HepG2 (cell line): ENCODE results near the gene CDIP1. TPM values are rescaled to one million over a fixed set of nuclear protein-coding genes. Genes with fewer than 3 reads are reported as not detected.
A peak's percentile ranks its signal among the peaks of the same experiment; 100 is the strongest.

ENCODE experiments used
- DMTF1 ChIP-seq: sonication (generic); formaldehyde crosslinking; IDR thresholded peaks from 2 replicates; pipeline ENCODE4 v1.4.0; 2020; ENCODE audit warnings: mild to moderate bottlenecking, missing genetic modification reagents
- ETV5 ChIP-seq: IDR thresholded peaks from 2 replicates; pipeline ENCODE4 v1.6.1; 2018; ENCODE audit warnings: missing biosample characterization, missing genetic modification reagents, inconsistent platforms, borderline replicate concordance
- FOXC1 ChIP-seq: sonication (generic); formaldehyde crosslinking; IDR thresholded peaks from 2 replicates; pipeline ENCODE4 v1.8.0; 2022; ENCODE audit warnings: mild to moderate bottlenecking, missing genetic modification reagents, borderline replicate concordance
- HDAC1 ChIP-seq: sonication (generic); formaldehyde crosslinking; IDR thresholded peaks from 2 replicates; pipeline ENCODE4 v1.5.1; 2020; ENCODE audit warnings: mild to moderate bottlenecking, missing genetic modification reagents
- HNF4A ChIP-seq: sonication (generic); formaldehyde crosslinking; IDR thresholded peaks from 2 replicates; pipeline ENCODE4 v1.4.0; 2020; ENCODE audit warnings: missing genetic modification reagents
- HNRNPH1 ChIP-seq: fragments of 200-400 bp; formaldehyde crosslinking; optimal IDR thresholded peaks from 2 replicates; pipeline ENCODE3; 2017; ENCODE audit warnings: mild to moderate bottlenecking, low read depth, low read length
- HNRNPK ChIP-seq: fragments of 200-400 bp; formaldehyde crosslinking; IDR thresholded peaks from 2 replicates; pipeline ENCODE4 v1.6.1; 2018; ENCODE audit warnings: low read length, low read depth, moderate library complexity, mild to moderate bottlenecking; ENCODE audit not compliant: poor library complexity, severe bottlenecking
- JARID2 ChIP-seq: sonication (generic); formaldehyde crosslinking; IDR thresholded peaks from 2 replicates; pipeline ENCODE4 v1.8.1; 2023; ENCODE audit warnings: missing genetic modification reagents, inconsistent platforms; ENCODE audit not compliant: insufficient replicate concordance
- KDM2A ChIP-seq: sonication (generic); formaldehyde crosslinking; IDR thresholded peaks from 2 replicates; pipeline ENCODE4 v1.4.0; 2020; ENCODE audit warnings: low read depth, missing genetic modification reagents, borderline replicate concordance
- KLF9 ChIP-seq: IDR thresholded peaks from 2 replicates; pipeline ENCODE4 v1.6.1; 2016; ENCODE audit warnings: low read depth
- NFIB ChIP-seq: sonication (generic); formaldehyde crosslinking; IDR thresholded peaks from 2 replicates; pipeline ENCODE4 v1.9.0; 2021; ENCODE audit warnings: missing genetic modification reagents, mild to moderate bottlenecking, borderline replicate concordance
- SNRNP70 ChIP-seq: fragments of 200-400 bp; formaldehyde crosslinking; IDR thresholded peaks from 2 replicates; pipeline ENCODE4 v1.6.1; 2017; ENCODE audit warnings: mild to moderate bottlenecking, low read depth, low read length, moderate library complexity
- SOX5 ChIP-seq: IDR thresholded peaks from 2 replicates; pipeline ENCODE4 v1.6.1; 2016; ENCODE audit warnings: borderline replicate concordance
- TAF1 ChIP-seq: sonication (generic); formaldehyde crosslinking; IDR thresholded peaks from 2 replicates; pipeline ENCODE4 v1.4.0; 2020; ENCODE audit warnings: missing genetic modification reagents
- U2AF2 ChIP-seq: fragments of 200-400 bp; formaldehyde crosslinking; IDR thresholded peaks from 2 replicates; pipeline ENCODE4 v1.6.1; 2017; ENCODE audit warnings: low read depth, mild to moderate bottlenecking, low read length
- ZBTB2 ChIP-seq: sonication (generic); formaldehyde crosslinking; IDR thresholded peaks from 2 replicates; pipeline ENCODE4 v1.8.0; 2022; ENCODE audit warnings: low read depth, missing genetic modification reagents
- ZC3H13 ChIP-seq: sonication (generic); formaldehyde crosslinking; IDR thresholded peaks from 2 replicates; pipeline ENCODE4 v1.8.1; 2023; ENCODE audit warnings: mild to moderate bottlenecking, missing genetic modification reagents, moderate library complexity
- ZNF20 ChIP-seq: sonication (generic); formaldehyde crosslinking; IDR thresholded peaks from 2 replicates; pipeline ENCODE4 v1.4.0; 2020; ENCODE audit warnings: mild to moderate bottlenecking, moderate library complexity, missing genetic modification reagents
- ZNF496 ChIP-seq: sonication (generic); formaldehyde crosslinking; IDR thresholded peaks from 2 replicates; pipeline ENCODE4 v1.8.1; 2023; ENCODE audit warnings: mild to moderate bottlenecking, moderate library complexity, missing genetic modification reagents; ENCODE audit not compliant: insufficient replicate concordance
- ZNF687 ChIP-seq: sonication (generic); formaldehyde crosslinking; IDR thresholded peaks from 2 replicates; pipeline ENCODE4 v1.5.1; 2020; ENCODE audit warnings: mild to moderate bottlenecking, missing genetic modification reagents, moderate library complexity
- ZNF841 ChIP-seq: sonication (generic); formaldehyde crosslinking; IDR thresholded peaks from 2 replicates; pipeline ENCODE4 v1.8.1; 2023; ENCODE audit warnings: missing genetic modification reagents, borderline replicate concordance
- polyA plus RNA-seq, 8 experiments: library from polyadenylated mRNA; depleted of rRNA in 3 of 8; stranded (reverse) in 7 of 8; unstranded in 1 of 8; fragments of >200 nt; fragmentation: Illumina TruSeq in 4 of 8; extraction: Trizol in 4 of 8; gene quantifications; 2 replicates each; pipeline versions ENCODE4 v1.2.1 to v1.2.3, GENCODE V29; 2011 to 2016; ENCODE audit warnings: low read depth in 4 of 8, missing spikeins in 1 of 8, mixed read lengths in 1 of 8; ENCODE audit not compliant: insufficient read depth in 1 of 8
- total RNA-seq, 5 experiments: library from RNA; depleted of rRNA; stranded (reverse); fragments of >200 nt; fragmentation: Illumina TruSeq; extraction: Trizol; gene quantifications; 2 replicates each; pipeline ENCODE4 v1.2.3, GENCODE V29; 2016; ENCODE audit warnings: low read depth in 1 of 5

Gene CDIP1
- total and polyA plus RNA-seq, 2 of the 13 experiments (the other 11 are each of a cell fraction or from before 2014, with no cell fraction given): 31.2 to 56.7 TPM

- peak; percentile 93; the same call in 1 of the 2 replicates for TF ChIP-seq DMTF1 (CRISPR knock-in tag)
- peak; percentile 98 for TF ChIP-seq ZNF841 (CRISPR knock-in tag)
- TF ChIP-seq ZNF687 (CRISPR knock-in tag): peak; percentile 100
- peak; percentile 78 for TF ChIP-seq ETV5
- TF ChIP-seq ZC3H13 (CRISPR knock-in tag): peak; percentile 99
- TF ChIP-seq KLF9 (CRISPR knock-in tag): peak; percentile 99
- no peak for TF ChIP-seq HNRNPH1
- TF ChIP-seq U2AF2: no peak
- peak; percentile 92 for TF ChIP-seq ZBTB2 (CRISPR knock-in tag)
- TF ChIP-seq TAF1 (CRISPR knock-in tag): peak; percentile 92
- peak; percentile 100 for TF ChIP-seq FOXC1
- TF ChIP-seq HNRNPK: no peak
- peak; percentile 85 for TF ChIP-seq JARID2
- peak; percentile 81 for TF ChIP-seq SOX5 (CRISPR knock-in tag)
- TF ChIP-seq SNRNP70: no peak
- 0 out of 2 replicates have a peak, but pooled peaks have one; percentile 90 for TF ChIP-seq NFIB (CRISPR knock-in tag)
- peak; percentile 93 for TF ChIP-seq ZNF20 (CRISPR knock-in tag)
- peak; percentile 89 for TF ChIP-seq KDM2A (CRISPR knock-in tag)
- peak; percentile 95 for TF ChIP-seq HDAC1 (CRISPR knock-in tag)
- peak; percentile 94 for TF ChIP-seq HNF4A (CRISPR knock-in tag)
- TF ChIP-seq ZNF496 (CRISPR knock-in tag): peak; percentile 70
Measured at GRCh38 chr16:4538350-4539235, at the start of gene CDIP1 (continued).
